ENCODE measurements around the gene LRRC34.

Gene LRRC34

DNA sequence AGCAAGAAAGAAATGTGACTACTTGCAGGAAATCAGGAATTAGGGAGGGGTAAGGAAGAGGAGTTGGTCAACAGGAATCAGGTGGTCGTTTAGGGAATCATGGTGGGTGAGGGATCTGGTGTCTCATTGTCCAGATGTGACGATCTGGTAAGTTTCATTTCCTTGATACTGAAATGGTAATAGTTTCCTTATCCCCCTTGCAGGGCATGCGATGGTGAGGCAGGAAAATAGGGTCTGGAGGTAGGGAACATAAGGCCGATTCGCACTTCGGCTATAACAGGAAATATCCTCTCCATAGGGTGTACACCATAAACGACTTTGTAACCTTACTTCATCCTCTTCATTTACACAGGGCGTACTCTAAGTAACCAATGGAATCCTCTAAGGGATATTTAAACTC lies 574 bp upstream of the LRRC34 start:
- no peak for ATAC-seq

DNA sequence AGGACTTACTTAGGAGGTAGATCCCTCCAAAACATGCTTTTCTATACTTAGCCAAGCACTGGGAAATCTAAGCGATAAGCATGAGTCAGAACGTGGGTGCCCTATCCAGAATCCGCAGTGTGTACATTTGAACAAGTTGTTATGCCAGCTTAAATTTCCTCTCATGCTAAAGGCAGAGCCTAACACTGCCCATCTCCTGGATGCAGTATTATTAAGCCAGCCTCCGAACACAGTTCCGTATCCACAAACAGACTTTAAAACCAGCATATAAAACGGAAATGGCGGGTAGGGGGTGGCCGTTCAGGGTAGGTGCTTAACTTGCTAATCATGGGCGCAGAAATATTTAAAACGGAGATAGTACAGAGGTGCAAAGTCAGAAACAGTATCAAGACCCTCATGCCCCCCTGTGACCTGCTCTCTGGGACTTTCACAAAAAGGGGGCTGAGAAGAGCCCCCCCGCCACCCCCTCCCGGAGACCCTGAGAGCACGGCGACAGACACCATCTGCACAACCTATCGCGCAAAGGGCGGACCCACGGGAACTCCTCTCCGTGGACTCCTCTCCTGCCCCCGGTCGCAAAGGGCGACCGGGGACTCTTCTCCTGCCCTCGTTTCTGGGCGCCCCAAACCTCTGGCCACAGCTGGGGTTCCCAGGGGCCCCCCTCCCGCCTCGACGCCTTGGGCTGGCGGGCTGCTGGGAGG lies 923 bp downstream of the LRRC34 start:
- peak in 1 of 2 donors; percentile 4 for ATAC-seq

DNA sequence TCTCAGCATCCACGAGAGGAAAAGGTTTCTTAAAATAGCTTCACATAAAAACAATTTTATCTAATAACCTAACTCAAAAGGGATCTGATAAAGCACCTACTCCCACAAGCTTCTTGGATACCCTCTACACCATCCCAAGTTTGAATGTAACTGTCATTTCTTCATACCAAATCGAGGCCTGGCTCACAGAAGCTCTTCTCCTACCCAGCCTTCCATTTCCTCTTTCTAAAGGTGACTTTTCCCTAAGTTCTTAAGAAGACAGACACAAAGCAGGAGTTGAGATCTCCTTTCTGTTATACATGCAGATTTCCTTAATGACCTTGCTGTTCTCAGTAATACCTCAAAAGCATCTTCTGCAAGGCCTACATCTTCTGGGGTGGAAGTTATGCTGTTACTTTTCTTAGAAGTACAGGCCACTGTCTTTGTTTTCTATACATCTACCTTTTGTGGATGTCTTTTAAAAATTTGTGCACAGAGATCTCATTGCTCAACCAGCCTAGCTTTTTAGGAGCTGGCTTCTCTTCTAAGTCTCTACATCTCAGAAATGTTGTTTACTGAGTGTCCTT lies 3.4 kb downstream of the LRRC34 start:
- no peak for ATAC-seq

DNA sequence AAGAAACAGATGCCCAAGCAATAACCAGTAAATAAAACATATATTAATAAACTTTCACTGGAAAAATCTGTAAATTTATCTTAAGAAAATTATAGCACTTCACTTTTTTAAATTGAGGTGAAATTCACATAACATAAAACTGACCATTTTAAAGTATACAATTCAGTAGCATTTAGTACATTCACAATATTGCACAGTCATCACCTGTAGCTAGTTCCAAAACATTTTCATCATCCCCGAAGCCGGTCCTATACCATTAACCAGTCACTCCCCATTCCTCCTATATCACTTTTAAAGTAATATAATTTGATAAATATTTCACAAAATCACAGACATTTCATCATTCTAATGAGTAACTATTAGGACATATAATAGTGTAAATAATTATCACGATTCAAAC lies 8.0 kb downstream of the LRRC34 start:
- ATAC-seq: no peak

DNA sequence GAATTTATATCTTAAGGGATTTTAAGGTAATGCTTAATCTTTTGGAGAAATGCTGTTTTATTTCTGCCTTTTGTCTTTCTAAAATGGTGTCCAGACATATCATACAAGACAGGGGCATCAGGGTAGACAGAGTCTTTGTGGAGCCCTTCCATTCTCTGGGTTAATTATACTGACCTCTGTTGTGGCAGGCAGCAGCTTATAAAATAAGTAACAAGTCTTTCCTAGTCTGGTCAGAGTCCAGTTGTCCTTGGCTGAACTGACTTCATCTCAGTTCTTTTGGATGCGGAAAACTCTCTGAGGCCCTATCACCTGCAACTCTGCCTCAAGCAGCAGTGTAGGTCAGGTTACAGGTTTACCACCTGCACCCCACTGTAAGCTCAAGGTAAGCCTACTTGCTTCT lies 20.3 kb downstream of the LRRC34 start:
- no peak for ATAC-seq

DNA sequence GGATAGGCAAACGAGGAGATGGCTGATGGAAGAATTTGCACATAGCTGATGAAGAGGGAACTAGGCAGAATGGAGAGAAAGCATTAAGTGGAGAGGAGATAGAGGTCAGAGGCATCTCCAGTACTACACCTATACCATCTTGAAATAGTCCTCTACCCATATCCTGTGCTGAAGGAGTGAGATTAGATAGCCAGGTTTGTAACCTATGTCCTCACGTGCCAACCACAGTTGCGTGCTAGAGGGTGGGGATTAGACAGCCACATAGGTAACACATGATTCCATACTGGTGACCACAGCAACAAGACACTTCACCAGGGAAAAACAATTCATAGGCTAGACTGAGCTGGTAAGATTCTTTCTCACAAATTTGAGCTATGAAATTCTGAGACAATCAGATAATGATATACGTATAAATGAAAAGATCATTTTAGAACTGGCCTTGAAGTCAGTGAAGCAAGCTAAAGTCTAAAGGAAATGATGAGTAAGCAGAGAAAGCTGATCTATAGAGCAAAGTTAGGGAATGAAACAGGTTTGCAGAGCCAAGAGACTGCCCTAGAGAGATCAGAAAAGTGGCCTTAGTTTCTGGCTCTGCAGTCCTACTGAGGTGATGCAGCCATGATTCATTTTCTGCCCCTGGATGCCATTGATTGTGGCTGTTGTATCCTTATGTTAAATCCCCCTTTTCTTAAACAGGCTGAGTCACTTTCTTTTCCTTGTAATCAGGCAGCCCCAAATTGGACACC lies 21.8 kb downstream of the LRRC34 start:
- peak in 1 of 2 donors; percentile 17 for ATAC-seq

DNA sequence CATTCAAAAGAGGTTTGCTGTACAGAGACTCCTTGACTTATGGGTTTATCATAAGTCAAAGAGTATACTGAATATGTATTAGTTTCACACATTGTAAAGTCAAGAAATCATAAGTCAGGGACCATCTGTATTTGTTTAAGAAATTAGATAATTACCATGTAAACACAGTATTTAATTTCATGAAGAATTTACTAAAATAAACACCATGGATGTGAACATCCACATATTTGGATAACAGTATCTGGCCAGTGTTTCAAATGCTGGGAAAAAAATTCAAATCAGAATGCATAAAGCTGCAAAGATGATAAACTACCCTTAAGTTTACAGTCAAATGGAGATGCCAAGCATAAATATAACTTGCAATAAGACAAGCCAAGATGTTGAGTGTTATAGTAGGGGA lies 22.5 kb downstream of the LRRC34 start:
- no peak for ATAC-seq

DNA sequence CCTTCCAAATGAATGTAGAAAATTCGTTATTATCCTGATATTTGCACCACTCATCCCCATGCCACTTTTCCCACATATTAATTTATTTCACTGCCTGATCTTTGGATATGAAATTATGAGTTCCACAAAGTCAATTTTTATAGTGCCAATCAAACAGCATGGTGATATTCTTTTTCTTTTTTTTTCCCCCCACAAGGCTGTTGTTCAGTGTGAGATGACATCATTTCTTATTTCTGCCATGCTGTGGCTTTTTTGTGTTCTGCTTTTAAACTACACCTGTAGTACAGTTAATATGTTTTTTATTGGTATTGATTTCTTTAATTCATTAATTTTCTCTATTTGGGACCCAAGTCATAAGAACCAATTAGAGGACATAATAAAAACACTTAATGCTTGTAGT lies 24.9 kb downstream of the LRRC34 start:
- no peak for ATAC-seq

DNA sequence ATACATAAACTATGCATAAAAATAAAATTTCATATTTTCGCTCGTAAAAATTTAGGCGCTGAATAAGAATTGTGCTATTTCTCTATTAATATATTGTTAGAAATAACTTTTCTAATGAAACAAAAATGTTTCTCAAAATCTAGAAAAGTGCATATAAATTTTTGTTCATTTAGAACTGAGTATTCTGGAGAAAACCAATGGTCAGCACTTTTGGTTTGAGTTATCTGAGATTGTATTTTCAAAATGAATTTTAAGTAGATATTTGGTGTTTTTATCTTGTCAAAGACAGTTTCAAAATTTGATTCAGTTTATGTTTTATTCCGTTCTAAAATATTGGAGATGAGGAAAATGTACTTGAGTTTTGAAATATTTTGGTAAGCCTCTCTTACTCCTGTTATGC lies 25.6 kb downstream of the LRRC34 start:
- no peak for ATAC-seq

DNA sequence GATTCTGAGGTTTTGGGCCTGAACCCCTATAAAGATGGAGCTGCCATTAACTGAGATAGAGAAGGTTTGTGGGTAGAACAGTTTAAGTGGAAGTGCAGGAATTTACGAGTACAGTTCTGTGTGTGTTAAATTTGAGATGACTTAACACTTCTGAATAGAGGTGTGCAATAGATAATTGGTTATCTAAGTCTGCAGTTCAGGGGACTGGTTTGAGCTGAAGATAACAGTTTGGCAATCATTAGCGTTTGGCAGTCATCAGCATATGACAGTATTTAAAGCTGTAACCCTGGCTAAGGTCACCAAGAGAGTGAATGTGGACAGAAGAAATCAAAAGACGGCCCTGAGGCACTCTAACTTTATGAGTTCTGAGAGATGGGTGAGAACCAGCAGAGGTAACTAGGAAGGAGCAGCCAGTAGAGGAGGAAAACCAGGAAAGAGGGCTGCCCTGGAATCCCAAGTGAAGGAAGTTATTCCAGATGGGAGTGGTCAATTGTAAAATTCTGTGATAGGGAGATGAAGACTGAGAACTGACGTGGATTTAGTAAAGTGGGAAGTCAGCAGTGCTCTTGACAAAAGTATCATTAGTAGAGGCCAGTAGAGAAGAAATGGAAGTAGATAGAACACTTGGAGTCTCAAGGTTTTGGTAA lies 31.4 kb downstream of the LRRC34 start:
- no peak for ATAC-seq

DNA sequence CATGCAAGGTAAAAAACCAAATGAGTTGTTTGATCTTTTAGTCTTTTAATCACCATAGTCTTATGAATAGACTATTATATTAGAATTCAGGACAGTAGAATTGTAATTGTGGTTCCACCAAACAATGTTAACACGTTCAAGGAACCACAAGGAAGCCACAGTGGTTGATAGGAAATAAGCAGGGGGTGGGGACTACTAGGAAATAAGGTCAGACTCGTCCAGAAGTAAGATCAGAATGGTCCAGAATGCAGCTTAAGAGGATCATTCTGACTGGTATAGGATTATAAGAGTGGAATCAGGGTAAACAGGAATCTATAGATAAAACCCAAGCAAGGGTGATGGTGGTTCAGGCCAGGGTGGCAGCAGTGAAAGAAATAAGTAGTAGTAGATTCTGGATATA lies 32.0 kb downstream of the LRRC34 start:
- no peak for ATAC-seq

DNA sequence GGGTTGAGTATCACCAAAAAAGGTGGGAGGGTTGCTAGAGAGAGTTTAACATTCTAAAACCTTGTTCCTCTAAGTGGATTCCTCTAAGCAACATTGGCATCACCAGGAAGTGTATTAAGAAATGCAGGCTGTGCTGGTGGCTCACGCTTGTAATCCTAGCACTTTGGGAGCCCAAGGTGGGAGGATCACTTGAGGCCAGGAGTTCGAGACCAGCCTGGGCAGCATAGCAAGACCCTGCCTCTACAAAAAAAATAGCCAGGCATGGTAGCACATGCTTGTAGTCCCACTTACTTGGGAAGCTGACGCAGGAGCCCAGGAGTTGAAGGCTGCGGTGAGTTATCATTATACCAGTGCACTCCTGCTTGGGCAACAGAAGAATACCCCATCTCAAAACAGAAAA lies 34.9 kb downstream of the LRRC34 start:
- ATAC-seq: no peak

DNA sequence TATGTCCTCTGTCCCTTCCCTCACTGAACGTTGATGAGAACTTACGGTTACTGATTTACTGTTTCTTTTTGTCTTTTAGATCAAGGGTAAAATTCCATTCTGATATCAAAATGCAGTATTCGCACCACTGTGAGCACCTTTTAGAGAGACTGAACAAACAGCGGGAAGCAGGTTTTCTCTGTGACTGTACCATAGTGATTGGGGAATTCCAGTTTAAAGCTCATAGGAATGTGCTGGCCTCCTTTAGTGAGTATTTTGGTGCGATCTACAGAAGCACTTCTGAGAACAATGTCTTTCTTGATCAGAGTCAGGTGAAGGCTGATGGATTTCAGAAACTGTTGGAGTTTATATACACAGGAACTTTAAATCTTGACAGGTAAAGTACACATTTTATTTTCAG lies 38.5 kb downstream of the LRRC34 start:
- ATAC-seq: no peak

DNA sequence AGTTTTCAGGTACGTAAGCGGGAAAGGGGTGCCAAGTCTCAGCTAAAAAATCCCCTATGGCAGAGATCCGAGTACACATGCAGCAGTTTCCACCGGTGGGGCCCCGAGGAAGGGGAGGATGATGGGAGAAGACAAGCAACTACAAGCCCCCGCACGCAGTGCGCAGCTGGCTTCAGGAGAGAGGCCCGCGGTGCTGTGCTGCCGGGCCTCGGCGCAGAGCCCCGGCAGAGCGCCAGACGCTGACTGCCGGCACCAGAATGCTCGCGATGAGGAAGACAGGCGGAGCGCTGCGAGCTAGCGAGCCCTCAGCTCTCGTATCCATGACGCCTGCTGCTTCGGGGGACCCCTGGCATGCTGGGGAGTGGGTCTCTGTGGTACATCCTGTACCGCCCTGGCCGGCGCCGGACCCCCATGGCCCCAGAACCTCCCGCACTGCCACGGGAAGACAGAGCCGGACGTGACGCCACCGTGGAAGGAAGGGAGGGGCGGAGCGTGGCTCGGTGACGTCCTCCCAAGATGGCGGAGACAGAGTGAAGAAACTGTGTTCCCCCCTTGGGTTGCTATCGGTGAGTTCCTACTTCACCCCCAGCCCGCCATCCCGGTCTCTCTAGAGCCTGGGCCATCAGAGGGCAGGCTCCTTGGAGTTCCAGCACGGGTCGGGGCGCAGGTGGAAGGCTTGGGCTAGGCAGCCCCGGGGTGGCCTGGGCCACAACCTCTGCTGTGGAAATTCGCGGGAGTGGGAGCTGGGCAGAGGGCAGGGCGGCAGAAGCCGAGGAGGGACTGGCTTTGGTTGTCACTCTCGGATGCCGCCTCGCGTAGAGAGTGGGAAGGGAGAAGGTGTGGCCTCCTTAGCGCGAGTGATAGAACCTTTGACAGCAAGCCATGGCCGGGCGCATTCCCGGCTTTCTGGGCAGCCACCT lies 39.5 kb downstream of the LRRC34 start, which contains the start of gene MYNN:
Gene MYNN (plus strand): TSS at position 500 of the 920 bp plus-strand sequence. CDS start 900 bp downstream, outside the sequence.
- ATAC-seq: peak; percentile 86

DNA sequence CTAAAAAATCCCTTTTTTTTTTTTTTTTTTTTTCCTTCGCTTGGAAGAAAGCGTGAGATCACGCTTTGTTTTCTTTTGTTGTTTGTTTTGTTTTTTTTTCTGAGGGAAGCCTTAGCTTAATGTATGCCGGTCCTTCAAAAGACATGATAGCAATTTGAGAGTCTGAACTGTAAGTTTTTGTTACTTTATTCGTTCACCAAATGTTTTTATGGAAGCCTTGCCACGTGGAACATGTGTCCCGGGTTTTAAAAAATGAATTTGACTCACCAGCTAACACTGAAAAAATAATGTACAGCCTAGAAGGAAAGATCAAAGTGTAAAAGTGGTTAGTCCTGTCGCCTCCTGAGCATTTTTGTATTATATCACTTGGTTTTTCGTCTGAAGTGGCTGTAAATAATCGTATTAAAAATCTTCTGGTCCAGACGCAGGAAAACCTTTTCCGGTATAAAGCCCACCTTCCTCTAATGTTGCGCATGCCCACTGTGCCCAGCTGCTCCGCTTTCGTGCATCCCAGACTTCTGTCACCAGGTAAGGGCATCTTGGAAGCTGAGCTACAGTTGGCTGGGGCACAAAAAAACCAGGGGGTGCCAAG lies 40.3 kb downstream of the LRRC34 start:
- ATAC-seq: peak; percentile 10 to 34

DNA sequence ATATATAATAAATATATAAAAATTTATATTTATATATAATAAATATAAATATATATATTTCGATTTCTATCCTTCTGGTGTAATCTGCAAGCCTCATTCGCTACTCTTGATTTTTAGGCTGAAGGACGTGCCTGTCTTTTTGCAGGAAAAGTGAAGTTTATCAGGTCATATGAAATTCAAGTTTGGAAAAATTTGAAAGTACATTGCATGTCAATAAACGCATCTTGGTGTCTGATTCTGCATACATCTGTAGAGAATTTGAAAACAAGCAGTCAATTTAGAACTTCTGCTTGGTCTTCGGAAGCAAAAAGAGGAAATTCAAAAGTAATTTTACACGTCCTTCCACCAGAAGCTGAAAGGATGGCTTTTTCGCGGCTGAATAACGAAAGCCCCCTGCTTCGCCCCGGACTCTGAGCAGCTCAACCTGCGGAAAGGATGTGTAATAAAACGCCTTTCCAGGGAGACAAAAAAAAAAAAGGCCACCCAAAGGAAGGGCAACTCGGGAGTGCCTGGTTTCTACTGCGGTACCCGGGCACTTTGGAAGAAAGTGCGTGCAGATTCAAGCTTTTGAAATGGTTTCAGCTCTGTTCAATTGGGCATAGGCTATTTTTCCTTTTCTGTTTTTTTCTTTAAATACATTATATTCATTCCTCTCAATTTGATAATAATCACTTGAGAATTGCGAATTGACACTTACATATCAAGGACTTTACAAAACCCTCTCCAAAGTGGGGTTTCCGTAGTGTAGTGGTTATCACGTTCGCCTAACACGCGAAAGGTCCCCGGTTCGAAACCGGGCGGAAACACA lies 41.0 kb downstream of the LRRC34 start:
- ATAC-seq: peak; percentile 4 to 8

DNA sequence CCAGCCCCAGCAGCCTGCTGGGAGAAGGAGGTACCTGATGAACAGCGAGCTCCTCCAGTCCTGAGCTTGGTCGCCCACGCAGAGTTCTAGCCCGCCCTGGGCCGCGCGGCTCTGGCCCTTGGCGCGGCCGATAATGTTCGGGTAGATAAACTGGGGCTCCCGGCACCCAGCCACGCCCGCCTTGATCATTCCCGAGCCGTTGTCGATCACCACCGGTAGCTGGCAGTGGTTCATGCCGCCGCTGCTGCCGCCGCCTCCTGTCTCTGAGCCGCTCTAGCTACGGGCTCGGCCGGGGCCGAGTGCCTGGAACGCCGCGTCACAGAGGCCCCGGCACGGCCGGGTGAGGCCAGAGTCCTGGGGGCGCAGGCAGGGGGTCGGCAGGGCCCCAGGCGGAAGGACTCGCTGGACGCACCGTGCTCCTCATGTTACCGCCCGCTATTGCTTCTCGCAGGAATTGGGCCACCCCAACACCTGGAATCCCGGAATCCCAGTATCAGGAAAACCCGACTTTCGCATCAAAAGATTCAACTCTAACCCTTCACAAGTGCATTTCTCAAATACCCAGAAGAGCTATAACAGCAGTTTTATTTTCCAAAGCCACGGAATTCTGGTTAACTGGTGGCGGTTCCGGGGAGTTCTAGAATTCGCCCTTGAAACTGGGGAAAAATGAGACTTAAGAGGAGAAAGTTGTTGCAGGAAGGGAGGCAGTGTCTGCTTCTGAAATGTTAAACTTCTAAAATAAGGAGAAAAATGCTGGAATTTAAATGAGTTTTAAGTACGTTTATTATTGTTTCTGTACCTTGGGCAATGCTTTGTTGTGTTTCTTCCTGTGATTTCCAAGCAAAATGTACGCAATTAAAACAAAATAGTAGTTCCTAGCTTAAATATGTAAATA lies 43.2 kb downstream of the LRRC34 start, which contains the start of gene ACTRT3:
Gene ACTRT3 (minus strand): TSS at position 275 of the 895 bp plus-strand sequence. CDS start 41 bp downstream, at position 234.
- peak in 1 of 2 donors; percentile 4 for ATAC-seq

DNA sequence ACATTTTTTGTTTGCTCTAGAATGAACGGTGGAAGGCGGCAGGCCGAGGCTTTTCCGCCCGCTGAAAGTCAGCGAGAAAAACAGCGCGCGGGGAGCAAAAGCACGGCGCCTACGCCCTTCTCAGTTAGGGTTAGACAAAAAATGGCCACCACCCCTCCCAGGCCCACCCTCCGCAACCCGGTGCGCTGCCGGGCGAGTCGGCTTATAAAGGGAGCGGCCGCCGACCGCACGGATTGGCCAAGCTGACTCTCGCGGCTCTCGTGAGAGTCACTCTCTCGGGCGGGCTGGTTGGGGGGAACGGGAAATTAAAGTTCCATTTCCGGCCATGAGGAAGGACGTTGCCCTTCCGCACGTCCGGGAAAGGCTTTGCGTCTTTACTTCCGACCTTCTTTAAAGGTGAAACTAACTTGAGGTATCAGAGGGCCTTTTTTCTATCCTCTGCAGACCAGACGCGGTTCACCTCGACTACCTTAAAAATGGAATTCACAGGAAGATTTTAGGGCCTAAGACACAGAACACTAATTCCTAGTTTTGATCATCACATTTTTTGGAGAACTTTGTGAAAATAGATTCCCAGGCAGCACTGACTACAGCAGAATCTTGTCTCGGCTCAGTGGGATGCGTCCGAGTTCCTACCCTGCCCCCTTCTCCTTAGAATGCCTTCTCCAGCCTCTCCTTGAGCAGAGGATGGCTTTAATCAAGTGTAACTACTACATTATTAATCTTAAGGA lies 47.7 kb downstream of the LRRC34 start, which contains the start of gene TERC:
Gene TERC (minus strand): TSS at position 179 of the 731 bp plus-strand sequence.
- ATAC-seq: peak; percentile 92 to 94
